ENCODE data around the gene TUBGCP6.
"Not testable (repeated sequence)": the region's sequence is repeated elsewhere in the genome, so short reads cannot be mapped to it uniquely, and the experiment has no call there.

The TUBGCP6 gene

DNA sequence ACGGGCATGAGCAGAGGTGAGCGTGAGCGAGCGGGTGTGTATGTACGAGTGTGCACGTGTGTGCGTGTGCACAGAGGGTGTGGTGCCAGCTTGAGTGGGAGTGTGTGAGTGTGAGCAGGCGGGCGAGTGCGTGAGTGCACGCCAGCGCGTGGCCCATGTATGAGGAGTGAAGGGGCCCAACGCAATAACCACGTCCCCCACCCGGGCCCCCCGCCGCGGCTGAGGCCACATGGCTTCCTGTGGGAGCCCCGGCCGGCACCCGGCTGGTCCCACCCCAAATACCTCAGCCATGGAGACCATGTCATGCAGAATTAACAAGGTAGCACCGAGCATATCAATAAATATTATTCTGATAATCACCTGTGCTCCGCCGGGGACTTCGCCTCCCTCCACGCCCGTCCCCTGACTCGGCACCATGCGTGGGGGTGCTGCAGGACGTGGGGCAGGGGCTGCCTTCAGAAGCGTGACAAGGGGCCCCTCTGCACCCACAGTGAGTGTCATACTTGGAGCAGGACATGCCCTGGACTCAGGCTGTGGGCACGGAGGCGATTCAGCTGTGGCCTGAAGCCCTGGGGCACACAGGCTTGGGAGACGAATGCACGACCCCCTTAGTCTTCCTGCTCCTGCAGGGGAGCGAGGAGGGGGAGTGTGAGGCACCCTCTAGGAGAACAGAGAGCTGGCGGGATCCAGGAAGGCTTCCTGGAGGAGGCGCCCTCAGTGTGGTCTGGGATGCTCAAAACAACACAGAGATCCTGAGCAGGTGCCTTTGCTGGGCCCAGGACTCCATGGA is 64.7 kb downstream of the TUBGCP6 start:
- DNase-seq (ENCODE audit: low spot score), result no peak

GRCh38 chr22:50178871-50179869 is 65.7 kb downstream of the TUBGCP6 start:
- DNase-seq (ENCODE audit: low spot score), result no peak

GRCh38 chr22:50178471-50178864 is 66.4 kb downstream of the TUBGCP6 start:
- no peak for DNase-seq (ENCODE audit: low spot score)

DNA sequence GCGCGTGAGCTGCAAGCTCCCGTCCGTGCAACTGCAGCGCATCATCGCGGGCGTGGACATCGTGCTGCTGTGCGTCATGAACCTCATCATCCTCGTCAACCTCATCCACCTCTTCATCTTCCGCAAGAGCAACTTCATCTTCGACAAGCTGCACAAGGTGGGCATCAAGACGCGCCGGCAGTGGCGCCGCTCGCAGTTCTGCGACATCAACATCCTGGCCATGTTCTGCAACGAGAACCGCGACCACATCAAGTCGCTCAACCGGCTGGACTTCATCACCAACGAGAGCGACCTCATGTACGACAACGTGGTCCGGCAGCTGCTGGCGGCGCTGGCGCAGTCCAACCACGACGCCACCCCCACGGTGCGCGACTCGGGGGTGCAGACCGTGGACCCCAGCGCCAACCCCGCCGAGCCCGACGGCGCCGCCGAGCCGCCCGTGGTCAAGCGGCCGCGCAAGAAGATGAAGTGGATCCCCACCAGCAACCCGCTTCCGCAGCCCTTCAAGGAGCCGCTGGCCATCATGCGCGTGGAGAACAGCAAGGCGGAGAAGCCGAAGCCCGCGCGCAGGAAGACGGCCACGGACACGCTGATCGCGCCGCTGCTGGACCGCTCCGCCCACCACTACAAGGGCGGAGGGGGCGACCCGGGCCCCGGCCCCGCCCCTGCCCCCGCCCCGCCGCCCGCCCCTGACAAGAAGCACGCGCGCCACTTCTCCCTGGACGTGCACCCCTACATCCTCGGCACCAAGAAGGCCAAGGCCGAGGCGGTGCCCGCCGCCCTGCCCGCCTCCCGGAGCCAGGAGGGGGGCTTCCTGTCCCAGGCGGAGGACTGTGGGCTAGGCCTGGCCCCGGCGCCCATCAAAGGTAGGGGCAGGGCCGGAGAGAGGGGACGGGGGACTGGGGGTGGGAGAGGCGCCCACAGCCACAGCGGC is 67.0 kb downstream of the TUBGCP6 start:
- no peak for DNase-seq (ENCODE audit: low spot score)

GRCh38 chr22:50176850-50177536 is 67.8 kb downstream of the TUBGCP6 start:
- DNase-seq (ENCODE audit: low spot score), result no peak

DNA sequence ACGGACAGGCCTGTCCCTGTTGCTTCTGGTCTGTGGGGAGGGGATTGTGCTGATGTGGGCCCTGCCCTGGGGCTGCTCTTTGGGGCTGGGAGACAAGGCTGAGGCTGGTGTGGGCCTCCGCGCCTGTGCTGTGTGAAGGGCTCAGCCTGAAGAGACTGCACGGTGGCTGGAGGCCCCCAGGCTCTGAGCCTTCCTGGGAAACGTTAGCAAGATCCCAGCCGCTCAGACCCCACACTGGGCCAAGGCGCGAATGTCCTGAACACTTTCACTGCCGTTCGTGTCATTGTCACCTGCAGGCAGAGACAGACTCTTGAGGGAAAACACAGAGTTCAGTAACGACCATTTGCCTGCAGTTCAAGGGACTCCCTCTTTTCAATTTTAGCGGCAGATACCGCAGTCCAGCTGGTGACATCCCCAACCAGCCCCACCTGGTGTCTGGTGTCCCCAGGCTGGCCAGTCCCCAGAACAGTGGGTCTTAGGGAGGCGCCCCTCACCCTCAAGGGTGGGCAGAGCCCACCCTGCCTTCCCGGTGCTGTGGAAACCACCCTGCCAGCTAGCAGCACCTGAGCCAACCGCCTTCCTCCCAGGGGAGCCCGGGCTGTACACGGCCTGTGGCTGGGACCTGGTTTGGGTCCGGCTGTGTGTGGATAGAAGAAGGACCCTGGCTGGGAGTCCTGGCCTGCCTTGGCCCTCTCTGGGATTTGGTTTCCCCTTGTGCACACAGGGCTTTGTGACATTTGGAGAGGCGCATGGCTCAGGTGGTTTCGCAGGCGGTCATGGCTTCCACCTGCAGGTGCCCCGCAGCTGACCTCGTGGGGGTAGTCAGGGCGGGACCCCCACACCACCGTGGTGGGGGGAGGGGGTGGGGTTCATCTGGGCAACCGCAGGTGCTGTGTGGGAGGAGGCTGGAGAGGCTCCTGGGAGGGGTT is 68.6 kb downstream of the TUBGCP6 start:
- DNase-seq (ENCODE audit: low spot score), result no peak

GRCh38 chr22:50175191-50175461 is 69.7 kb downstream of the TUBGCP6 start:
- no peak for DNase-seq (ENCODE audit: low spot score)

- DNase-seq (ENCODE audit: low spot score), result no peak
Measured at GRCh38 chr22:50174382-50175190, 70.2 kb downstream of the TUBGCP6 start.

DNA sequence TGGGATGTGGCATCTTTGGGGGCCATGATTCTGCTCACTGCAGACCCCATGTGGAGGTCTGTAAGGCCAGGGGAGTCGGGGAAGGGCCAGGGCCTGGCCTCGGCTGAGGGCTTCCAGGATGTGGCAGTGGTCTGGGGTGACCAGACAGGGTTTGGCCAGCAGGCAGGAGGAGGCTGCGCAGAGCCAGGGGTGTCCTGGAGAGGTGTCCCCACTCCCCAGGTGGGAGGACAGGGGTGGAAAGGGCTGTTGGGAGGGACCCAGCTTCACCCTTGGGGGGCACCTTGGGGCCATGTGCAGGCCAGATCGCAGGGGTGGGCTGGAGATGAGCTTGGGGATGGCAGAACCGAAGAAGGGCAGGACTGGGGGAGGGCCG is 70.9 kb downstream of the TUBGCP6 start:
- no peak for DNase-seq (ENCODE audit: low spot score)

GRCh38 chr22:50173311-50173982 is 71.4 kb downstream of the TUBGCP6 start:
- DNase-seq (ENCODE audit: low spot score), result no peak

- DNase-seq (ENCODE audit: low spot score), result no peak
Measured at GRCh38 chr22:50171965-50172421, 72.8 kb downstream of the TUBGCP6 start.

- DNase-seq (ENCODE audit: low spot score), result no peak
Measured at GRCh38 chr22:50171319-50171964, 73.4 kb downstream of the TUBGCP6 start.

DNA sequence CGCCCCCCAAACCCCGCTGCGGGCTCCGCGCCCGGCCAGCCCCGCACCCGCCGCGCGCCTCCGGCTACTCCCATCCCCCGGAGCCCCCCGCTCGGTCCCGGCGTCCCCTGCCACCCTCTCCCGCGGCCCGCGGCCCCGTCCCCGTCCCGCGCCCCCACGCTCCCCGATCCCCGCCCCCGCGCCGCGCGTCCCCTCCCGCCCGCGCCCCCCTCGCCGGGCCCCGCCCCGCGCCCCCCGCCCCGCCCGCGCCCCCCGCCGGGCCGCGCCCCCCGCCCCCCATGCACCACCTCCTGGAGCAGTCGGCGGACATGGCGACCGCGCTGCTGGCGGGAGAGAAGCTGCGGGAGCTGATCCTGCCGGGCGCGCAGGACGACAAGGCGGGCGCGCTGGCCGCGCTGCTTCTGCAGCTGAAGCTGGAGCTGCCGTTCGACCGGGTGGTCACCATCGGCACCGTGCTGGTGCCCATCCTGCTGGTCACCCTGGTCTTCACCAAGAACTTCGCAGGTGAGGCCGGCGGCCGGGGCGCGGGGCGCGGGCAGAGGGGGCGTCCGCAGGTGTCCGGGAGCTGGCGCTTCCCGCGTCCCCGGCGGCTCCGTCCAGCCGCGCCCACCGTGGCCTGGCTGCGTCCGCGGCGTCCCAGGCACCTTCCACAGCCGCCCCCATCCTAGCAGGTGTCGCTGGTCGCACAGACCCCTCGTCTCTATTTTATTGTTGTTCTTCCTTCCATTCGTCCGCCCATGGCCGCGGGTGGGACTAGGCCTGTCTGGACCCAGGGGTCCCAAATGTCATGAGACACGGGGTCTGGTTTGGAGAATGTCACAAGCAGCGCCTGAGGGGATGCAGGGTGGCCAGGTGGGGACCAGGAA is 74.1 kb downstream of the TUBGCP6 start, which contains the start of gene PANX2:
Gene PANX2 (plus strand): TSS at position 279 of the 866 bp plus-strand sequence. CDS start 0 bp downstream, at position 279.
- no peak for DNase-seq (ENCODE audit: low spot score)

DNA sequence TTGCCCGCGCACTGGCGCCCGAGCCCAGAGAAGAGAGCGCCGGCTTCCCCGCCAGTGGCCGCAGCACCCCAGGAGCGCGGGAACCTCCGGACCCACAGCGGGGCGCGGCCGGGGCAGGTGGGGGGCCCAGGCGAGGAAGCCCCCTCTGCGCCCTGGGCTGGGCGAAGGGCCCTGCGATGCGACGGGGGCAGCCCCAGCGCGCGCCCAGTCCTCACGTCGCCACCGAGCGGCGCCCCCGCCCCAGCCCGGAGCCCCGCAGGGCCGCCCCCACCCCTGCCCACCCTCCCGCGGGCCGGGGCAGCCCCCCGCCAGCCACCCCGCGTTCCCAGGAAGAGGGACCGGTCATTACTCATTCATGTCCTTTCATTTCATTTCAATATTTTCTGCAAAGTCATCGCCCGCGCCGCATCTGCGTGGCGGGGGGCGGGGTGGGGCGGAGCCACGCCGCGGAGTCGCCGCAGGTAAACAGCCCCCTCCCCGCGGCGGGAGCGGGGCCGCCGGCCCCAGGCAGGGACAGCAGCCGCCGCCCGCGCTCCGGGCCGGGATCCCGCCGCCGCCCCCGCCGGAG is 75.0 kb downstream of the TUBGCP6 start:
- no peak for DNase-seq (ENCODE audit: low spot score)

DNA sequence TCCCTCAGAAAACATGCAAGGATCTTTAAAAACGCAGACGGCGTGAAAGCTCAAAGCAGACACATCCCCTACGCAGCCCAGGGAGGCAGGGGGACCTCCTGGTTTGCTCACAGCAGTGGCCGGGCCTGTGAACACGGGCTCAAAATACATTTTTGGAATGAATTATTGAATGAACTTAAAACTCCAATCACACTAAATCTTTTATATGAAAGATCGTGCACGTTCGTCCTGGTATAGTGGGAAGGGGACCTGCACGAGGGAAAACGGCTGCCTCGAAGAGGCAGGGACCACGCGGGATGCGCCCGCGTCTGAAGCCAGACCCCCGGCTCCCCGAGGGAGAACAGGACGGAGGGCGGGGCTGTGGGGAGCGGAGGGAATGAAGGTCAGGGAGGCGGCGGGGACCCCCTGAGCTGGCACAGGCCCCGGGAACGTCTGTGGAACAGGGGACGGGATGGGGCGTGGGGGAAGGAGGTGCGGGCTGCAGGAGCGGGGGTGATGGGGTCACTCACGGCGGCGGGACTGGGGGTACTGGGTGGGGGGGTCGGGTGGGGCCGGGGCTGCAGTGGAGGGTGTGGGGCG is 75.6 kb downstream of the TUBGCP6 start:
- DNase-seq (ENCODE audit: low spot score), result no peak

GRCh38 chr22:50168490-50169180 is 76.2 kb downstream of the TUBGCP6 start:
- not testable (repeated sequence) for DNase-seq (ENCODE audit: low spot score)

All from hematopoietic multipotent progenitor cell treated with erythropoietin and hydrocortisone succinate and interleukin-3 and kit ligand, for 17 days (in vitro differentiated cells).